ENCODE data around the gene NEK7.

GRCh38 chr1:198109371-198109715 lies 47.5 kb upstream of the NEK7 start:
- TF ChIP-seq POLR2A (IDR thresholded peaks at IDR 0.05; ENCODE audit: low read length) (no peak), GATA1 (IDR thresholded peaks at IDR 0.05; ENCODE audit: low read depth, low read length) (no peak)
